GM21526 (cell line): ENCODE data around the gene BOLL.
"Not testable (repeated sequence)": the region's sequence is repeated elsewhere in the genome, so short reads cannot be mapped to it uniquely, and the experiment has no call there.

Experiments
- ATAC-seq: cut with Tn5 transposase; IDR thresholded peaks from one replicate; pipeline ENCODE4 v1.9.1; 2021; ENCODE audit warnings: moderate library complexity; ENCODE audit not compliant: unreplicated experiment, low FRiP score

BOLL gene

DNA sequence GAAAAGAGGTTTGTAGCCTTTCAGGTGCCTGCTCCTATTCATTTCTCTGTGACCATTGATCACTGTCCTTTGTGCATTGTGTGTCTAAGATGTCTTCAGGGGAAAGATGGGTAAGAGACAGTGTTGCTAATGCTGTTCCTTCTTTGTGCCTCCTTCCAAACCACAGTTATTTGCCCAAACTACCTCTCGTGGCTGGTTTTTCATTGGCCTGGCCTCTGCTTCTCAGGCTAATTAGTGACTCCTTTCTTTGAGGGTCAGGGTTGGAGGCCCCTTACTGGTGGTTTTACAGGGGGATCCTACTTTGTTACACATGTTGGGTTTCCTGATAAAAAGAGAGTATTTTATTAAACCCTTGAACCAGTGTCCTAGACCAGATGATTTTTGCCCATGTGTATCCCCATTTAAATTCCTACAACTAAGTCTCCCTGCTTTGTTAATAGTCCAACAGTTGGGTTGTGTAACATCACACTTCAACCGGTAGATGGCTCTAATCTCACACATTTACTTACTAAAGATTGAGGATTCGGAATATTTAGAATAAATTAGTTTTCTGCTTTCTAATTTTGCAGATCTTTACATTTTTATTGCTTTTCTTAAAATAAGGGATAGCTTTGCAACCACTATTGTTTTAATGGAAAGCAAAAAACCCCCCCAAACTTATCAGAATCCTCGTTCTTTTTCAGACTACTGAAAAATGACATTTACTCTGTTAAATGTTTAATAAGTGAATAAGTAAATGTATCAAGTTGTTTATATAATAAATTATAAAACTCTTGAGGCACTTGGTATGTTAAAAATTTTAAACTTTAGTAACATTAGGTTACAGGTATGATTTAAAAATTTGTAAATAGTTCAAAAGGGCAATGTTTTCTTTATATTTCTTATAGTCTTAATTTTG, 77.6 kb downstream of the BOLL start:
- no peak for ATAC-seq

DNA sequence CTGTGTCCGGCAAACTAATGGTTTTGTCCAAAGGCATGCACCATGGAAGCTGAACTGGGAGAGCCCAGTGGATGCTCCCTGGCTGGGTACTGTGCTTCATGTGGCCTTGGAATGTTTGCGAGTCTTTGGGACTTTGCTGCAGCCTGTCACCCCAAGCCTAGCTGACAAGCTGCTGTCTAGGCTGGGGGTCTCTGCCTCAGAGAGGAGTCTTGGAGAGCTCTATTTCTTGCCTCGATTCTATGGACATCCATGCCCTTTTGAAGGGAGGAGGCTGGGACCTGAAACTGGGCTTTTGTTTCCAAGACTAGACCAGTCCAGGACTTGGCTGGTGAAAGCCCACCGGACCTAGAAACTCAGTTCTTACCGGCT, 78.3 kb downstream of the BOLL start:
- ATAC-seq = no peak

DNA sequence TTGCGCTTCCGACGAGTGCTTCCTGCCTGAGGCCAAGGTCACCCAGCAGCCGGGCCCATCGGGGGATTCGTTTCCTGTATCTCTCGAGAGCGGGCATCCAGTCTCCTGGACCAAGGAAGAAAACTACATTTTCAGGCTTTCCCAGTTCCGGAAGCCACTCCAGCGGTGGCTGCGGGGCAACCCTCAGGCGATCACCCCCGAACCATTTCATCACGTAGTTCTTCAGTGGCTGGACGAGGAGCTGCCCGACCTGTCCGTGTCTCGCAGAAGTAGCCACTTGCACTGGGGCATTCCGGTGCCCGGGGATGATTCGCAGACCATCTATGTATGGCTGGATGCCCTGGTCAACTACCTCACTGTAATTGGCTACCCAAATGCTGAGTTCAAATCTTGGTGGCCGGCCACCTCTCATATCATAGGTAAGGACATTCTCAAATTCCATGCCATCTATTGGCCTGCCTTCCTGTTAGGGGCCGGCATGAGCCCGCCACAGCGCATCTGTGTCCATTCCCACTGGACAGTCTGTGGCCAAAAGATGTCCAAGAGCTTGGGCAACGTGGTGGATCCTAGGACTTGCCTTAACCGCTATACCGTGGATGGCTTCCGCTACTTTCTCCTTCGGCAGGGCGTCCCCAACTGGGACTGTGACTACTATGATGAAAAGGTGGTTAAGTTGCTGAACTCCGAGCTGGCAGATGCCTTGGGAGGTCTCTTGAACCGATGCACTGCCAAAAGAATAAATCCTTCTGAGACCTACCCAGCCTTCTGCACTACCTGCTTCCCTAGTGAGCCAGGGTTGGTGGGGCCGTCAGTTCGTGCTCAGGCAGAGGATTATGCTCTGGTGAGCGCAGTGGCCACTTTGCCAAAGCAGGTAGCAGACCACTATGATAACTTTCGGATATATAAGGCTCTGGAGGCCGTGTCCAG, 78.9 kb downstream of the BOLL start:
- ATAC-seq = no peak

DNA sequence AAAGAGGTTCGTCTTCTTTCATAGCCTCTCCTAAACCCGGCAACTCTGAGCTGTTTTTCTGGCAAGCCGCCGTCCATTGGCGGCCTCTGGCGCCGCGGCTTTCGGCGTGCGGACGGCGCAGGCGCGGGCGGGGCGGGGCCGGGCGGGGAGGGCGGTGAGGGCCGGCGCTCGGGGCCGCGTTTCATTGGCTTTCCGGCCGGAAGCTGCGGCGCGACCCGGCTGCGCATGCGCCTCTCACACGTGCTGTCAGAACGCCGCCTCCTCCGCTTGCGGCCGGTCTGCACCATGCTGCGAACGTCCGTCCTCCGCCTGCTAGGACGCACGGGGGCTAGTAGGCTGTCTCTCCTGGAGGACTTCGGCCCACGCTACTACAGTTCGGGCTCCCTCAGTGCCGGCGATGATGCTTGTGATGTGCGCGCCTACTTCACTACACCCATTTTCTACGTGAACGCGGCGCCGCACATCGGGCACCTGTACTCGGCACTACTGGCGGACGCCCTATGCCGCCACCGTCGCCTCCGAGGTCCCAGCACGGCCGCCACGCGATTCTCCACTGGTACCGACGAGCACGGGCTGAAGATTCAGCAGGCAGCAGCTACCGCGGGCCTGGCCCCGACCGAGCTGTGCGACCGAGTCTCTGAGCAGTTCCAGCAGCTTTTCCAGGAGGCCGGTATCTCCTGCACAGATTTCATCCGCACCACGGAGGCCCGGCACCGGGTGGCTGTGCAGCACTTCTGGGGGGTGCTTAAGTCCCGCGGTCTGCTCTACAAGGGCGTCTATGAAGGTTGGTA, 79.8 kb downstream of the BOLL start, which contains the start of gene MARS2:
Gene MARS2, plus strand, starts transcription at position 249 of the 791 bp plus-strand sequence. Its CDS starts 37 bp downstream, at position 286.
- peak; percentile 81 for ATAC-seq

DNA sequence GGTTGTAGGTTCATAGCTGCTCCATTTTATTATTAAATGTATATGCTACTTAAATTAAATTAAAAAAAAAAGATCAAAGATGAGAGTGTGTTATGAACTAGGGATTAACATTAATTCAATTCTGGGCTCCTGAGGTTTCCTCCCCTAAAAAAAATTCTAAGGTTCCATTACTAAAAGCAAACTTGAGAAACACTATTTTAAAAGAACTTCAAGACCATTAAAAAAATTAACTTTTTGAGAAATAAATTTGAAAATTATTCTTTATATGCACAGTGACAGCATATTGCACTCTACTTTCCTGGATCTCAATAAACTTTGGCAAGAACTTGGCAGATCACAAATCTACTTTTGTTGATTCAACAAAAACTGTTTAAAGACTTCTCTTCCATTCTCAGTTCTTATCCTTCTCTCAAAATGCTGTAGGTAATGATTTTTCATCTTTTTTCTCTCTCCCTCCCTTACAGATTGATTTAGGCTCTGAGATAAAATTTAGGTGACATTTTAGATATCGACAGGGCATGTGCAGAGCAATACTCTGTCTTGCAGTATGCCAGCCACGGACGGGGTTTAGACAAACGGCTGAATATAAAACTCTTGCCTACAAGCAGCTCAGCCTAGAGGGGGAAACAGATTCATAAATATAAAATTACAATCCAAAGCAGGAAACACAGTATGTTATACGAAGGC, 80.5 kb downstream of the BOLL start:
- ATAC-seq = peak; percentile 36

DNA sequence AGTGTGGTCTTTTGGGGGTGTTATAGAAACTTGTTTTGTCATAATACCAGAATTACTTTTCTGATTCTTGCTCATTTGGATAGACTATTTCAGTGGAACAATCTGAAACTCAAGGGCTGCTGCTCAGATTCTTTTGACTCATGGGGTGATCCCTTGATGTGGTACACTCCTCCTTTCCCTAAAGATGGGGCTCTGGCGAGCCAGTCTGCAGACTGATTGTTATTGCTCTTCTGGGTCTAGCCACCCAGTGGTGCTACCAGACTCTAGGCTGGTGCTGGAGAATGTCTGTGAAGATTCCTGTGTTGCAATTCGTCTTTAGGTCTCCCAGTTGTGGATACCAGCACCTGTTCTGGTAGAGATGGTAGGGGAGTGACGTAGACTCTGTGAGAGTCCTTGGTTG, 84.2 kb downstream of the BOLL start:
- no peak for ATAC-seq

DNA sequence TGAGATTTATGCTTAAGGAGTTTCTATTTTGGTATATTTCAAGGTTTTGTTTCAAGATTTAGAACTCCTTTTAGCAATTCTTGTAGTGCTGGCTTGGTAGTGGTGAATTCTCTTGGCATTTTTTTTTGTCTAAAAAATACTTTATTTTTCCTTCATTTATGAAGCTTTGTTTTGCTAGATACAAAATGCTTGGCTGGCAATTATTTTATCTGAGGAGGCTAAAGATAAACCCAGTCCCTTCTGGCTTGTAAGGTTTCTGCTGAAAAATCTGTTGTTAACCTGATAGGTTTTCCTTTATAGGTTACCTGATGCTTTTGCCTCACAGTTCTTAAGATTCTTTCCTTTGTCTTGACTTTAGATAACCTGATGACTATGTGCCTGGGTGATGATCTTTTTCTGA, 85.4 kb downstream of the BOLL start:
- ATAC-seq = not testable (repeated sequence)

DNA sequence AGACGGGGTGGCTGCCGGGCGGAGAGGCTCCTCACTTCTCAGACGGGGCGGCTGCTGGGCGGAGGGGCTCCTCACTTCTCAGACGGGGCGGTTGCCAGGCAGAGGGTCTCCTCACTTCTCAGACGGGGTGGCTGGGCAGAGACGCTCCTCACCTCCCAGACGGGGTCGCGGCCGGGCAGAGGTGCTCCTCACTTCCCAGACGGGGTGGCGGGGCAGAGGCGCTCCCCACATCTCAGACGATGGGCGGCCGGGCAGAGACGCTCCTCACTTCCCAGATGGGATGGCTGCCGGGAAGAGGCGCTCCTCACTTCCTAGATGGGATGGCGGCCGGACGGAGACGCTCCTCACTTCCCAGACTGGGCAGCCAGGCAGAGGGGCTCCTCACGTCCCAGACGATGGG, 88.5 kb downstream of the BOLL start:
- not testable (repeated sequence) for ATAC-seq

DNA sequence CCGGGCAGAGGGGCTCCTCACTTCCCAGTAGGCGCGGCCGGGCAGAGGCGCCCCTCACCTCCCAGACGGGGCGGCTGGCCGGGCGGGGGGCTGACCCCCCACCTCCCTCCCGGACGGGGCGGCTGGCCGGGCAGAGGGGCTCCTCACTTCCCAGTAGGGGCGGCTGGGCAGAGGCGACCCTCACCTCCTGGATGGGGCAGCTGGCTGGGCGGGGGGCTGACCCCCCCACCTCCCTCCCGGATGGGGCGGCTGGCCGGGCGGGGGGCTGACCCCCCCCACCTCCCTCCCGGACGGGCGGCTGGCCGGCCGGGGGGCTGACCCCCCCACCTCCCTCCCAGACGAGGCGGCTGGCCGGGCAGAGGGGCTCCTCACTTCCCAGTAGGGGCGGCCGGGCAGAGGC, 89.1 kb downstream of the BOLL start:
- not testable (repeated sequence) for ATAC-seq

DNA sequence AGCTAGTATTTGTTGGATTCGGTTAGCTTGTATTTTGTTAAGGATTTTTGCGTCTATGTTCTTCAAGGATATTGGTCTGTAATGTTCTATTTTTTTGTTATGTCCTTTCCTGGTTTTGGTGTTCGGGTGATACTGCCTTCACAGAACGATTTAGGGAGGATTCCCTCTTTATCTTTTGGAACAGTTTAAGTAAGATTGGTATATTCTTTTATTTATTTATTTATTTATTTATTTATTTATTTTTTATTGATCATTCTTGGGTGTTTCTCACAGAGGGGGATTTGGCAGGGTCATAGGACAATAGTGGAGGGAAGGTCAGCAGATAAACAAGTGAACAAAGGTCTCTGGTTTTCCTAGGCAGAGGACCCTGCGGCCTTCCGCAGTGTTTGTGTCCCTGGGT, 89.9 kb downstream of the BOLL start:
- not testable (repeated sequence) for ATAC-seq

DNA sequence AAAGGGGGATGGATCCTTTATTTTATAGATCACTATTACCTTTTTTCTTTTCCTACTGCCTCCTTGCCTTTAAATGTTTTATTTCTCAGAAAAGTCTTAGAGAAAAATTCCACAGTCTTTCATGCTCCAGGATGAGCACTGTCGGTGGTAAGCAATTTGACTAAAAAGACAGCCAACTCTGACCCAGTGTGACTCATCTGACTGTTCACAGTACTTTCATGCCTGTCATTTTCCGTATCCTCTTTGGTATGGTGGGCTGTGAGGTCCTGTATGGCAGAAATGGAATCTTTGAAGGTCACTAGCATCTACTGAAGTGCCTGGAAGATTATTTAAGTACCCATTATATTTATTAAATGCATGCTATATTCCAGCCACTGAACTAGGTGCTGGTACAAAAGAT, 107.6 kb downstream of the BOLL start:
- no peak for ATAC-seq

DNA sequence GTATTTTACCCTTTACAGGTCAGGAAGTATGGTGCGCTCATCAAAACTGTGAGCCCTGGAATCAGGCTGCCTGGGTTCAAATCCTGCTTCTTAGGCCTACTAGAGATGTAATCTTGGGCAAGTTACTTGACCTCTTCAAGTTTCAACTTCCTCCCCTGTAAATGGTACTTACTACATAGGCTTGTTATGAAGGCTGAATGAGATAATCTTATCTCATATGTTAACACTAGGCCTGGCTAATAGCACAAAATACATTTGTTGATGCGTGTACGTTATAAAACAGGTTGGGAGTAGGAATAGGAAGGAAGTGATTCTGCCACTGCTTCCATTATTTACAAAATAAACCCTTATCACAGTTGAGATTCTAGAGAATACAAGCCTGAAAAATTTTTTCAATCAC, 108.1 kb downstream of the BOLL start:
- ATAC-seq = no peak
